Large intestine (tissue), 3 donors: ENCODE measurements around the gene PCID2. TPM values are rescaled to one million over a fixed set of nuclear protein-coding genes. Genes with fewer than 3 reads are reported as not detected.

ENCODE experiments used
- DNase-seq, 2 donors: peaks; one replicate each; pipeline versions ENCODE4 v3.0.0 to v3.0.0-alpha.2; 2013
- H3K27ac ChIP-seq: one replicate; pipeline ENCODE4 v1.5.1; 2013; ENCODE audit warnings: low read length
- H3K27me3 ChIP-seq: 2 replicates; pipeline ENCODE4 v1.6.1; 2013; ENCODE audit warnings: low read length; ENCODE audit not compliant: control insufficient read depth, insufficient read depth
- H3K36me3 ChIP-seq: 2 replicates; pipeline ENCODE4 v1.6.1; 2013; ENCODE audit warnings: low read length; ENCODE audit not compliant: control insufficient read depth, insufficient read depth
- H3K4me1 ChIP-seq: one replicate; pipeline ENCODE4 v1.6.1; 2013; ENCODE audit warnings: low read length; ENCODE audit not compliant: control insufficient read depth, insufficient read depth
- H3K4me3 ChIP-seq: one replicate; pipeline ENCODE4 v1.5.1; 2013; ENCODE audit warnings: low read length
- H3K9me3 ChIP-seq: one replicate; pipeline ENCODE4 v1.6.1; 2013; ENCODE audit warnings: mild to moderate bottlenecking, low read depth, low read length, moderate library complexity; ENCODE audit not compliant: control insufficient read depth
- WGBS: methylation state at CpG from one replicate; pipeline ENCODE4 v1.1.5; 2013; ENCODE audit warnings: low lambda C conversion rate; ENCODE audit not compliant: insufficient coverage; 5-methylcytosine and 5-hydroxymethylcytosine counted together
- polyA plus RNA-seq: library from polyadenylated mRNA; unstranded; fragments of 120-200 nt; gene quantifications from one replicate; pipeline ENCODE4 v1.2.1, GENCODE V29; 2013

PCID2 gene
- polyA plus RNA-seq, 1 donor: 52.0 TPM

DNA sequence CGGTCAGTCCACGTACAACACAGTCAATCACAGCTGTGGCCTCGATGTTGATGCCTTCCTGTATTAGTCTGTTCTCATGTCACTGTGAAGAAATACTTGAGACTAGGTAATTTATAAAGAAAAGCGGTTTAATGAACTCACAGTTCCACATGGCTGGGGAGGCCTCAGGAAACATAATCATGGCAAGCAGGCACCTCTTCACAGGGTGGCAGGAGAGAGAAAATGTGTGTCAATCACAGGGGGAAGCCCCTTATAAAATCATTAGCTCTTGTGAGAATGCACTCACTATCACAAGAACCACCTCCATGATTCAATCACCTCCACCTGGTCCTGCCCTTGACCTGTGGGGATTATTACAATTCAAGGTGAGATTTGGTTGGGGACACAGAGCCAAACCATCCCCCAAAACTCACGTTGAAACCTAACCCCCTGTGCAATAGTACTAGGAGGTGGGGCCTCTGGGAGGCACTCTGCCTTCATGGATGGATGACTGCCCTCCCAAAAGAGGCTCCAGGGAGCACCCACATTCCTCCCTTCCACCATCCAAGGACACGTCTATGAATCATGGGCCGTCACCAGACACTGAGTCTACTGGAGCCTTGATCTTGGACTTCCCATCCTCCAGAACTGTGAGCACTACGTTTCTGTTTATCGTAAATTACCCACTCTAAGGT, 52.4 kb downstream of the PCID2 start:
- no CpG with 5 or more reads among the region's 9 CpGs for WGBS
- Histone ChIP-seq H3K27ac (no peak overlapping the region), H3K27me3 (peaks cover 14% of the 10 kb centered on the region), H3K36me3 (no peaks in the 10 kb centered on the region), H3K4me1 (peaks cover 15% of the 10 kb centered on the region), H3K4me3 (no peak overlapping the region), H3K9me3 (peaks cover 5% of the 10 kb centered on the region)
- no peak for DNase-seq

DNA sequence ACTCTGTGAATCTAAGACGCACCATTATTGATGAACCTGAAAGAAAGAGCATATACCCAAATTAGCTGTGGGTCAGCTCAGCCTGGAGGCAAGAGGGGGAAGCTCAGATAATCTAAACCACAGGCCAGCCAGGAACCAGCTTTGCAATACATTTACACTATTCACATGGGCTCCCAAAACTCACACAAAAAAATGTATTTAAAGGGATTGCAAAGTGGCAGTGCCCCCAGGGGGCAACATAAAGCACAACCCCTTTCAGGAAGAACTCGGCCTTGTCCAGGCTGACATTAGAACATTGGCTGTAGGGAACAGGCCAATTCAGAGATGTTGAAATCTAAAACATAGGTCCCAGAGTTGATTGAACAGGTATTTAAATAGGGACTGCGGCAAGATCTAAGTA, 53.3 kb downstream of the PCID2 start:
- no peak overlapping the region for H3K27ac ChIP-seq

GRCh38 chr13:113153810-113154748, 54.4 kb downstream of the PCID2 start:
- Histone ChIP-seq H3K9me3 (peaks cover 5% of the 10 kb centered on the region), H3K36me3 (no peaks in the 10 kb centered on the region), H3K4me1 (peaks cover 15% of the 10 kb centered on the region), H3K27me3 (peaks cover 4% of the 10 kb centered on the region), H3K27ac (peak overlapping the region; percentile 33), H3K4me3 (peak overlapping the region; percentile 33)
- WGBS: 20% methylated on average over 2 of the region's 76 CpGs
- peak; percentile 48 to 55 for DNase-seq

More for the DNA sequence above, 53.3 kb downstream of the PCID2 start:
- no CpG with 5 or more reads among the region's 3 CpGs for WGBS
- H3K36me3 ChIP-seq: no peaks in the 10 kb centered on the region
- no peak overlapping the region for H3K4me3 ChIP-seq
- H3K4me1 ChIP-seq: peaks cover 15% of the 10 kb centered on the region
- peaks cover 7% of the 10 kb centered on the region for H3K27me3 ChIP-seq
- DNase-seq: no peak
- H3K9me3 ChIP-seq: peaks cover 5% of the 10 kb centered on the region

DNA sequence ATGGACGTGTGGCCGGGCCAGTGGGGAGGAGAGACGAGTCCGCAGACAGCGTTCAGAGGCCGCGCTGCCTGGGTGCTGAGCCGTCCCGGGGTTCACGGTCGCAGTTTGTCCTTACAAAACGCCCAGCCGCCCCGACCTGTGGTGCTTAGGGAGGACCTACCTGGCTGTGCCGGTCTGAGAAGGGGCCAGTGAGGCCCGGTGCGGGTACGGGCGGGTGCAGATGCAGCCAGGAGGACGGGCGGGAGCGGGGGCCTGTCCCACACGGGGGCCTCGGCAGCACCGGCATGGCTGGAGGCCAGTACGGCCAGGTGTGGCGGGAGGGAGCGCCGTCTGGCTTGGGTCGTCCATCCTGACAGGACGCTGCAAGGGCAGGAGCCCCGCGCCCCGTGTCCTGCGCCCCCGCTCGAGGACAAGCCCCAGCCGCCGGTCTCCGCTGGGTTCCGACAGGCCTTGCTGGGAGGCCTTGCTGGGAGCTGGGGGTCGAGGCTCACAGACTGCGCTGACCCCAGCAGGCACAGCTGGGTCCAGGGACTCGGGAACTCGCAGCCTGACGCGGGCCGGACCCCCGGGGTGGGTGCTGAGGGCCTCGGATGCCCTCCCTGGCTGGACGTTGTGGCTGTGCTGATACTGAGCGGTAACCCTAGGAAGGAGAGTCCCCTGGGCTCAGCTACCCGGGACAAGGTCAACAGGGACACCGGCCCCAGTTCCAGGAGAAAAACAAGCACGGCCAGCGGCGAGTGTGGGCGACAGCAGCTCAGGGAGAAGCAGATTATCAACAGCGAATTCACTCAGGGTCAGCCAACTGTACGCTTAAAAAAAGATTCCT, 55.3 kb downstream of the PCID2 start:
- WGBS: no CpG with 5 or more reads among the region's 60 CpGs
- peak overlapping the region; percentile 33 for H3K4me3 ChIP-seq
- H3K27ac ChIP-seq: peak overlapping the region; percentile 33
- H3K36me3 ChIP-seq: no peaks in the 10 kb centered on the region
- peak in 1 of 2 donors; percentile 67 for DNase-seq
- peaks cover 4% of the 10 kb centered on the region for H3K27me3 ChIP-seq
- peaks cover 11% of the 10 kb centered on the region for H3K4me1 ChIP-seq
- H3K9me3 ChIP-seq: peaks cover 5% of the 10 kb centered on the region

GRCh38 chr13:113152691-113152983, 55.8 kb downstream of the PCID2 start:
- Histone ChIP-seq H3K27ac (no peak overlapping the region), H3K9me3 (peaks cover 5% of the 10 kb centered on the region), H3K4me3 (peak overlapping the region; percentile 33), H3K27me3 (peaks cover 4% of the 10 kb centered on the region), H3K36me3 (no peaks in the 10 kb centered on the region), H3K4me1 (peaks cover 6% of the 10 kb centered on the region)
- no peak for DNase-seq
- no CpG with 5 or more reads among the region's 2 CpGs for WGBS

DNA sequence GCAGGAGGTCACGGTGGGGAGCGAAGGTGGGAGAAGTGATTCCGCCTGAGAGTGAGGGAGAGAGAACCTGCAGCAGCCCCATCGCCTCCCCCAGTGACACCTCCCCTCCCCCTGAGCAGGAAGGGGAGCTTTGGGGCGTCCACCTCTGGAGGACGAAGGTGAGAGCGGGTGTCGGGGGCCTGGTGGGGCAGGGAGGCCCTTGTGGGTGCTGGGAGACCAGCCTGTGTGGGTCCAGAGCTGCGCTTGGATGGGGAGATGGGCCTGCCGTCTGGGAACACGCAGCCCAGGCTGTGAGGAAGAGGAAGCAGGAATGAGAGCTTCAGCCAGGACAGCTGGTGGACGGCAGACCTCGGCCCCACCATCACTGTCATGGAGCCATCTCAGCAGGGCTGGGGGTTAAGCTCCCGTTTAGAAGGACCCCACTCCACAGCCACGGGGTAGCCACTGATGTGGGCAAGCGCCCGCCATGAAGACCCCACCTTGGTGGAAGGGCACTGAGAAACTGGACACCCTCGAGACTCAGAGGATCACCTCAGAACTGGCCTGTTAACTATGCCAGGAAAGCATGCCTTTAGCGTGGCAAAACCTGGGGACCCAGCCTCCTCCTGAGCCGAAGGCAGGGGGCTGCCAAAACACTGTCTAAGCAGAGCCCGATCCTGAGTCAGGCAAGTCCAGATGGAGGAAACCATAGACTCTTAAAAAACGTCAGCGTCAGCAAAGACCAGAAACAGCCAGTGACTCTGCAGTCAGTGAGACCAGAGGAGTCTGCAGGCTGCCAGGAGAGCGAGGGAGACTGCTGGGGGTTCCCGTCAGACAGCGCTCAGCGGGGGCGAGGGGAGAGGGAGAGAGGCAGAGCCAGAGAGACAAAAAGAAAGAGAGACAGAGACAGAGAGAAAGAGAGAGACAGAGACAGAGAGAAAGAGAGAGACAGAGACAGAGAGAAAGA, 56.5 kb downstream of the PCID2 start:
- H3K27ac ChIP-seq: no peak overlapping the region
- peaks cover 5% of the 10 kb centered on the region for H3K9me3 ChIP-seq
- H3K4me3 ChIP-seq: no peak overlapping the region

DNA sequence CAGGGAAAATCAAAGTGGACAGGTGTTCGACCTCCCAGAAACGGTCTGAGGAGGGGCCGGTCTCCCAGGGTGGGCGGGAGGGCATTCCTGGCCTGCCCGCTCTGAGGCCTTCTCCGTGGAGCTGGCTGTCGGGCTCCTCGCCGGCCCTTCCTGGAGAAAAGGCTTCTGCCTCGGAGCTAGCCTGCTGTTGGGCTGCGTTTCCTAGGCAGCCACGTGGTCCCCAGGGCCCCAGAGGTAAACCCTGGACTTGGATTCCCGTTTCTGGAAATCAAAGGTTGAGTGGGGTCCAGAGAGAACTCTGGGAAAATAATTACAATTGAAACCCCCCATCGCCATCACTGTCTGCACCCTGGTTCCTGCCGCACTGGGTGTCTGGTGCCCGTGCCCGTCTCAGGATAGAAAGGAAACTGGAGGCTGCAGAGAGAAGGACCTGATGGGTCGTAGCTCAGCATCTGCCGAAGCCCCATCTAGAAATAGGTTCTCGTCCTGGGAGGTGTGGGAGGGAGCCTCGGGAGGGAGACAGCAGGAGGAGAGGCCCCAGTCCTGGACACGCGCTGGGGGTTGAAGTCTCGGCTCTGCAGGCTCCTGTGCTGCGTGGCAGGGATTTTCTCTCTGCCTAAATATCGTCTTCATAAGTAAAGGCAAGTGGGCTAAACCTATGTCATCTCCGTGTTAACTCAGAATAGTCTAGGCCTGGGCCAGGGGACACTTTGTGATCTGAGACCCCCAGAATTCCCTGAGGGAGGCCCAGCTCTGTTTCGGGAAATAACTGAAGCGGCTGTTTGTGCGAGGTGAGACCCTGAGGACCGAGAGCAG, 57.7 kb downstream of the PCID2 start:
- no peak overlapping the region for H3K27ac ChIP-seq
- WGBS: no CpG with 5 or more reads among the region's 31 CpGs
- DNase-seq: no peak

More for the DNA sequence above, 56.5 kb downstream of the PCID2 start:
- peaks cover 4% of the 10 kb centered on the region for H3K27me3 ChIP-seq
- H3K4me1 ChIP-seq: peaks cover 6% of the 10 kb centered on the region
- DNase-seq: no peak
- WGBS: 54% methylated on average over 4 of the region's 28 CpGs
- H3K36me3 ChIP-seq: no peaks in the 10 kb centered on the region

DNA sequence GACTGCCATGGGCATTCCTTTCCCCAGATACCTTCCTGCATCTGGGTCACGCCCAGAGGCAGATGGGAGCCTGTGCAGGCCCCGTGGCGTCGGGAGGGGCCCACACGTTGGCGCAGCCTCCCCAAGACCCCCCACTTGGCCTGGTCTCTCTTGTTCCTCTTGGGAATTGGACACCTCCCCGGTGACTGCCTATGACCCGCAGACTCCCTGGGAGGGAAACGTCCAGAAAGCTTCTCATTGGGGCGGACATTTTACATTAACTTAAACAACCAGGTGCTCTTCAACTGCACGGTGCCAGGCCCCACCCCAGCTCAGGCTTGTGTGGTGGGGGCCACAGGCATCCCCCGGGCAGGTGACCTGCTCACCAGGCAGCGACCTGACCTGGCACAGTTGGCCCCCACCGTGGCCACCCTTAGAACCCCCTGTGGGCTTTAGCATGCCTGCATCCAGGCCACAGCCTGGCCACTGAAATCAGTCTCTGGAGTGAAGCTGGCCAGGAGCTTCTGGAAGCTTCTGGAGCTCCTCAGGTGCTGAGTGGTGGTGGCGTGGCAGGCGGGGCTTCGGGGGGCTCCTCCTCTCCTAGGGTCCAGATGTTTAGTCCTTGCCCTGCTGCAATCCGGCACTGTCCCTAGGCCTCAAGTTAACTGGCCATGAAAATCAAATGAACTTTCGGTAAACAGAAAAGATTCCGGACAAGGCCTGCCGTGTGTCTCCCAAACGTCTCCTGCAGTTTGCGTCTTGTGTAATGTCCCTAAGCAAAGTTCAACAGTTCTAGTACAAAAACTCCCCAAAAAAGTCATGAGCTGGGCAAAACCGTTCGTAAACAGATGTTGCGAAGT, 58.5 kb downstream of the PCID2 start:
- peaks cover 6% of the 10 kb centered on the region for H3K4me1 ChIP-seq
- peaks cover 5% of the 10 kb centered on the region for H3K9me3 ChIP-seq
- H3K27ac ChIP-seq: no peak overlapping the region
- no peaks in the 10 kb centered on the region for H3K36me3 ChIP-seq
- peaks cover 4% of the 10 kb centered on the region for H3K27me3 ChIP-seq
- DNase-seq: no peak
- no peak overlapping the region for H3K4me3 ChIP-seq
- no CpG with 5 or more reads among the region's 26 CpGs for WGBS

More for the DNA sequence above, 57.7 kb downstream of the PCID2 start:
- peaks cover 5% of the 10 kb centered on the region for H3K9me3 ChIP-seq
- no peak overlapping the region for H3K4me3 ChIP-seq
- peaks cover 4% of the 10 kb centered on the region for H3K27me3 ChIP-seq
- H3K36me3 ChIP-seq: no peaks in the 10 kb centered on the region
- H3K4me1 ChIP-seq: peaks cover 6% of the 10 kb centered on the region
